Type B pancreatic cell (in vitro differentiated cells): Measurements from ENCODE around the gene GPC2. TPM values are rescaled to one million over a fixed set of nuclear protein-coding genes. Genes with fewer than 3 reads are reported as not detected.
A peak's percentile ranks its signal among the peaks of the same experiment; 100 is the strongest.

ENCODE experiments used
- DNase-seq: peaks from one replicate; pipeline ENCODE4 v3.0.0; 2021; ENCODE audit warnings: mixed read lengths; ENCODE audit not compliant: unreplicated experiment; ENCODE audit errors: extremely low spot score
- H3K27ac Mint-ChIP-seq: 2 replicates; pipeline ENCODE4 v1.8.0; 2021; ENCODE audit warnings: mild to moderate bottlenecking, mixed read lengths
- H3K27me3 Mint-ChIP-seq: 2 replicates; pipeline ENCODE4 v1.8.0; 2021; ENCODE audit warnings: mixed read lengths
- H3K36me3 Mint-ChIP-seq: 2 replicates; pipeline ENCODE4 v1.8.0; 2021; ENCODE audit warnings: mixed read lengths
- H3K4me1 Mint-ChIP-seq: one replicate; pipeline ENCODE4 v1.8.0; 2021; ENCODE audit warnings: mixed read lengths; ENCODE audit not compliant: unreplicated experiment
- H3K4me3 Mint-ChIP-seq: 2 replicates; pipeline ENCODE4 v1.8.0; 2021; ENCODE audit warnings: mild to moderate bottlenecking, mixed read lengths
- H3K9me3 Mint-ChIP-seq: 2 replicates; pipeline ENCODE4 v1.8.0; 2021; ENCODE audit warnings: mixed read lengths
- CTCF ChIP-seq: fragments of 200-600 bp; sonication (generic); conservative IDR thresholded peaks from 2 replicates; pipeline ENCODE4 v1.5.0; 2021; ENCODE audit warnings: antibody characterized with exemption, mild to moderate bottlenecking
- microRNA-seq: library from miRNA; unstranded; fragments of <30 nt; microRNA quantifications from one replicate; pipeline ENCODE4, GENCODE V29; 2020
- total RNA-seq: library from RNA; stranded (reverse); gene quantifications from 2 replicates; pipeline ENCODE4 v1.2.1, GENCODE V29; 2021; ENCODE audit warnings: low replicate concordance

Gene GPC2
- total RNA-seq, 1 donor from 2014 or later: 53.3 TPM

- TF ChIP-seq CTCF: no peak
- peaks cover 5% of the 10 kb centered on the region for H3K36me3 Mint-ChIP-seq
- DNase-seq: no peak
- H3K4me1 Mint-ChIP-seq: peaks cover 17% of the 10 kb centered on the region
- peak overlapping the region; percentile 43 for H3K27ac Mint-ChIP-seq
- H3K9me3 Mint-ChIP-seq: no peaks in the 10 kb centered on the region
- no peaks in the 10 kb centered on the region for H3K27me3 Mint-ChIP-seq
- H3K4me3 Mint-ChIP-seq: peak overlapping the region; percentile 49
Observed at GRCh38 chr7:100122067-100122466, 55.1 kb downstream of the GPC2 start.

- DNase-seq: no peak
- H3K4me1 Mint-ChIP-seq: peaks cover 13% of the 10 kb centered on the region
- H3K27ac Mint-ChIP-seq: peak overlapping the region; percentile 99
- TF ChIP-seq CTCF: no peak
- H3K36me3 Mint-ChIP-seq: peaks cover 12% of the 10 kb centered on the region
- no peaks in the 10 kb centered on the region for H3K27me3 Mint-ChIP-seq
- no peaks in the 10 kb centered on the region for H3K9me3 Mint-ChIP-seq
- peak overlapping the region; percentile 95 for H3K4me3 Mint-ChIP-seq
Observed at GRCh38 chr7:100120733-100121036, 56.5 kb downstream of the GPC2 start.

GRCh38 chr7:100119970-100120732 is 57.0 kb downstream of the GPC2 start:
- TF ChIP-seq CTCF: no peak
- H3K4me1 Mint-ChIP-seq: peaks cover 13% of the 10 kb centered on the region
- no peaks in the 10 kb centered on the region for H3K9me3 Mint-ChIP-seq
- peaks cover 12% of the 10 kb centered on the region for H3K36me3 Mint-ChIP-seq
- peak overlapping the region; percentile 99 for H3K27ac Mint-ChIP-seq
- H3K27me3 Mint-ChIP-seq: no peaks in the 10 kb centered on the region
- DNase-seq: no peak
- H3K4me3 Mint-ChIP-seq: peak overlapping the region; percentile 95

Small RNAs within 50 kb of the gene (microRNA-seq; reads per million reads assigned to microRNA genes)
- gene MIR4658: not detected

Other genes with a start within 250 kb of the GPC2 start
- not detected in 2 replicates for gene GJC3, start 247.8 kb downstream of the GPC2 start, total RNA-seq
- 0.50 and 0.60 TPM in 2 replicates for gene AZGP1, start 201.3 kb downstream of the GPC2 start, total RNA-seq
- gene ZKSCAN1, start 161.8 kb downstream of the GPC2 start, total RNA-seq: 157 and 170 TPM in 2 replicates
- gene ZSCAN21, start 127.6 kb downstream of the GPC2 start, total RNA-seq: 11.9 and 16.4 TPM in 2 replicates
- 52.8 and 66.6 TPM in 2 replicates for gene ZNF3, start 95.7 kb downstream of the GPC2 start, total RNA-seq
- gene COPS6, start 88.4 kb downstream of the GPC2 start, total RNA-seq: 87.0 and 120 TPM in 2 replicates
- gene MCM7, start 76.0 kb downstream of the GPC2 start, total RNA-seq: 121 and 244 TPM in 2 replicates
- 25.7 and 28.5 TPM in 2 replicates for gene AP4M1, start 75.7 kb downstream of the GPC2 start, total RNA-seq
- gene TAF6, start 58.0 kb downstream of the GPC2 start, total RNA-seq: 50.9 and 77.7 TPM in 2 replicates
- 7.2 and 36.0 TPM in 2 replicates for gene CNPY4, start 57.7 kb downstream of the GPC2 start, total RNA-seq
- 2.7 and 2.8 TPM in 2 replicates for gene MBLAC1, start 50.4 kb downstream of the GPC2 start, total RNA-seq
- 96.7 and 109 TPM in 2 replicates for gene LAMTOR4, start 28.5 kb downstream of the GPC2 start, total RNA-seq
- gene TRAPPC14, start 18.7 kb downstream of the GPC2 start, total RNA-seq: 21.3 and 35.2 TPM in 2 replicates
- gene GAL3ST4, start 8.8 kb downstream of the GPC2 start, total RNA-seq: 7.2 and 7.4 TPM in 2 replicates
- gene STAG3, start 537 bp upstream of the GPC2 start, total RNA-seq: 1.6 and 1.7 TPM in 2 replicates
- not detected in 2 replicates for gene PVRIG, start 42.6 kb upstream of the GPC2 start, total RNA-seq
- gene SPDYE3, start 130.3 kb upstream of the GPC2 start, total RNA-seq: not detected in 2 replicates
- 45.2 and 51.5 TPM in 2 replicates for gene PILRB, start 180.7 kb upstream of the GPC2 start, total RNA-seq
- 2.1 and 2.8 TPM in 2 replicates for gene PILRA, start 196.1 kb upstream of the GPC2 start, total RNA-seq